Activated CD8-positive, alpha-beta memory T cell treated with anti-CD3 and anti-CD28 coated beads, Interleukin-2, amount 50 U/mL, for 4 hours (primary cell): ENCODE data around the gene IFITM1.
A peak's percentile ranks its signal among the peaks of the same experiment; 100 is the strongest.
"Not testable (repeated sequence)": the region's sequence is repeated elsewhere in the genome, so short reads cannot be mapped to it uniquely, and the experiment has no call there.

Source experiments
- DNase-seq: peaks from one replicate; pipeline ENCODE4 v3.0.0-alpha.2; 2020

The IFITM1 gene

DNA sequence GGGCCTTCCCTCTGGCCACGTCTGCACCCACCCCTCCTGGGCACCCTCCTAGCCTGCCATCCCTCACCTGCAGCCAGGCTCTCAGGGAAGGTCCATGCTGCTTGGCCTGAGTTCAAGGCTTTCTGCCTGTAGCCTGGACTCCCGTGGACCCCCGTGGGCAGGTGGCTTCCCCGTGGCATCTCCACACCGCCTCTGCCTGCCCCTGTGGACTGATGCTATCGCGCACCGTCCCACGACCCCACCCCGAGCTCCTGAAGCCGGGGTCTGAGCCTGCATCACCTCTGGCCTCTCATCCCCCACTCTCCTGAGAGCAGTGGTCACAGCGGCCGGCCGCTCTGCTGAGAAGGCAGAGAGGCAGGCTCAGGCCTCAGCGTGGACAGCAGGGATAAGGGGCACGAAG, 19.1 kb upstream of the IFITM1 start:
- DNase-seq = peak; percentile 14

DNA sequence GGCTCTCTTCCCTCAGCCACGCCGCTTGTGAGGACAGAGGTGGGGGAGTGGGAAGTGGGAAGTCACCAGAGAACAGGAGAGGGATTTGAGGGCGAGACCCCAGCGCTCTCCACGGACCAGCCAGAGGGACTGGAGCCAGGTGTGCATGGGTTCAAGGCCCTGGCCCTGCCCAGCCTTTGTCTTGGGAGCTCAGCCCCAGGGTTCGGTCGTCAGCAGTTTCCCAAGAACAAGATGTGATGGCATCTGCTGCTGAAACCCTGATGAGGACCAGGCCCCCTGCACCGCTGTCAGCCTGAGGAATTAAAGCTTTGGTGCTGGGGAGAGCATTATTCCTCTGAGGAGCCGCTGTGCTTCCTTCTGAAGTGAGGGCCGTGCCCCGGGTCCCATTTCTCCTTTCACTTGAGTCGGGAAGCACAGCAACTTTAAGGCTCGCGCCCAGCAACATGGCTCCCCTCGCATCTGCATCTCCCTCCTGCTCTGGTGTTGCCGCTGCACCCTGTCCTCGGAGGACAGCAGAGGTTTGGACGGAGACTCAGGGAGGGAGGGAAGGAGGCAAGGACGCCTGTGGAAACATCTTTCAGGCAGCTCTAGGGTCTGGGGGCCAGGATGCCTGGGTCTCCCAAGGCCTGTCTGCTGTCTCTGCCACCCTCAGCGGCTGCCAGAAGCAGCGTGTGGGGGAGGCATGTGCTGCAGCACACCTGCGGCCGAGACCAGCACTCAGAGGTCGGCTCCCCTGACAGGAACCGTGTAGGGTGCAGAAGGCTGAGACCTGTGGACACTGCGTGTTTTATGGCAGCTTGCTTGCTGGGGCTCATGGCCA, 18.3 kb upstream of the IFITM1 start:
- DNase-seq = peak; percentile 14

DNA sequence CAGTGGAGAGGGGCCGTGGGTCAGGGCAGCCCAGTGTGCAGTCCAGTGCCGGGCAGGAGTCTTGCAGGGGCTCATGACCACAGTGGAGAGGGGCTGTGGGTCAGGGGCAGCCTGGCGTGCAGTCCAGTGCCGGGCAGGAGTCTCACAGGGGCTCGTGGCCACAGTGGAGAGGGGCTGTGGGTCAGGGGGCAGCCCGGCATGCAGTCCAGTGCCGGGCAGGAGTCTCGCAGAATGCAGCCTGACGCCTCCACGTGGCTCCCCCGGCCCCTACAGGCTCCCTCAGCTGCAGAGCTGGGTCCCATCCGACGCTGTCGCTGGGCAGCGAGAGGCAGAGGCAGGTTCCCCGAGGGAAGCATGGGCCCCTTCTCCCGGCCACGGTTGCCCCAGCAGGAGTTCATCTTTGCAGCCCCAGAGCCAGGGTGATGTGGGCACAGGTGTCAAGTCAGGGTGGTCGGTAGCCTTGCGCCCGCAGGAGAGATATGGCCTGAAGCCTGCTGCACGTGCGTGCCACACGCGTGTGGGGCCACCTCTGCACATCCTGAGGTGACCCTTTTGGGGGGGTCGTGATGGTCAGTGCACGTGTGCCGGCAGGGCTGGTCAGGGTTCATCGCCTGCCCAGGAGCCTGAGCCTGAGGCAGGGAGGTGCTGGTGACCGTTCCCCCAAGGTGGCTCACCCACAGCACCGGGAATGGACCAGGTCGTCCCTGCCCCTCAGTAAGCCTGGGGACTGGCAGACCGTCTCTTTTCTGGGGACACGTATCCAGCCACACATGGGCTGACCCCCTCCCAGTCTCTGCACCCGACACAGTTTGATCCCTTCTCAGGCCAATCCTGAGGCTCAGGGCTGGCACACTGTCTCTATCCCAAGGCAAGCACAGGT, 17.4 kb upstream of the IFITM1 start:
- DNase-seq = peak; percentile 15

DNA sequence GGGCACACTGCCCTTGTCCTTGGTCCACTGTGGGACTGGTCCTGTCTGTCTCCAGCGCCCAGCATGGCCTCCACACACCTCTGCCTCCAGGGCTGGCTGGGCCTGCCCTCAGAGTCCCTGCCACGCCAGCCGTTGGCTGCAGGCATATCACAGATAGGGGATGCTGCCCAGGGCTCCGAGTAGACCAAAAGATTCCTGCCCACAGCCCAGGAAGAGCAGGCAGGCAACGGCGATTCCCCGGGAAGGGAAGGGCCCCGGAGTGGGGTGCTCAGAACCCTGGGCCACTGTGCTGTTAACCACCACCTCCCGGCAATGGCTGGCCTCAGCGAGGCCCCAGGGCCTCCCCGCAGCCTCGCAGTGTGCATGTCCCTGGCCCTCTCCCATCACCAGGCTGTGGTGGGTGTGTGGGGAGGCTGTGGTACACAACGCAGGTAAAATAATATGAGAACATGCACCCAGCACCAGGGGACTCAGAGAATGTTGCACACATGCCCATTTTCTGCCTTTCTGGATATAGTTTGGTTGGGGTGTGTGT, 16.7 kb upstream of the IFITM1 start:
- DNase-seq = peak; percentile 16

DNA sequence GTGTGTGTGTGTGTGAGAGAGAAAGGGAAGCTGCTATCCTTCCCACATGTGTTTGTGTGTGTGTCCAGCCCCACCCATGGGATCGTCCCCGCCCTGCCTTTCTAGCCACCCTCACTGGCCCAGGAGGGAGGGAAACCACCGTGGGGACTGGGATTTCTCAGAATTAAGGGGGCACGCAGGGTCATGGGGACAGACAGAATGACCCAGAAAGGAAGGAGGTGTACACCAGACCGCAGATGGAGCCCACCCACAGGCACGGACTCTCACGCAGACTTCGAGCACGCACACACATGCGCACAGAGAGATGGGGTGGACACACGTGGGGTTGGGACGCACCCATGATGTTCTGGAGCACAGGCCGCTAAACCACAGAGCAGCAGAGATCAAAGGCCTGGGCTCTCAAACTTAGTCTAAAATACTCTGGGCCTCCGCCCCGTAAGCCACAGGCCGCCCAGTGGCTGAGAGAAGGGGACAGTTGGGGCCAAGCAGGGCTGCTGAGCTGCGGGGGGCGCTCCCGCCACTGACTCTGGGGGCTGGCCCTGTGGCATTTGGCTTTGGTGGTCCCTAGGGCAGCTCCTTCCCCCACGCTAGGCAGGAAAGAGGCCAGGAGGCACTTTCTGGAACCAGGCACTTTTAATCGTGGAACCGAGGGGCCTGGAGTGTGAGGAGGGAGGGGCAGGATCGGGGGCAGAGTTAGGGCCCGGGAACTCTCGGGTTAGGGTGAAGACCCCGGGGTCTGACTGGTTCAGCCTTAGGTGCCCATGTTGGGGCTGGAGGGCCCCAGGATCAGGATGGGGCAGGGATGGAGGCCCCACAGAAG, 16.0 kb upstream of the IFITM1 start:
- peak; percentile 25 for DNase-seq

DNA sequence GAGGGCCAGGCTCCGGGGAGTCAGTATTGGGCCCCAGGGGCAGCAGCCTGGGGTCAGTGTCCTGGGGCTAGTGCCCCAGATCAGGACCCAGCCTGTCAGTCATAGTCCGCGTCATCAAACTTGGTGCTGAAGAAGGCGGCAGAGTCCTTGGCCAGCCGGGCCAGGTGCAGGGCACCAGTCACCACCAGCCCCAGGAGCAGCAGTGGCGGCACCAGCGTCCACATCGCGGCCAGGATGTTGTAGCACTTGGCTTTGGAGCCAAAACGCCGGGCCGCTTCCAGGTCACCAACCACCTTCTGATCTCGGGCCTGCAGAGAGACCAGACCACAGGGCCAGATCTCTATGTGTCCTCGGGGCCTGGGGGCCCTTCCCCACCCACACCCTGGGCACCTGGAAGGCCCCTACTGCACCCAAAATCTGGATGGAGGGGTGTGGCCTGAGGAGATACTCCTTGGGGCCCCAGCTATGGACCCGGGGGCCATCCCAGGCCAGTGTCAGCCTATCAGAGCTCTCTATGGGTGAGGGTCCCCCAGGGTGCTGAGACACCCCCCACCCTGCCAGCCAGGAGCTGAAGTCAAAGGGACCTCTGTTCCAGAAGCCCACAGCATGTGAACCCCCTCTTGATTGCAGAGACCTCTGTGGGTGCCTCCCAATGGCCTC, 15.3 kb upstream of the IFITM1 start:
- peak; percentile 19 for DNase-seq

DNA sequence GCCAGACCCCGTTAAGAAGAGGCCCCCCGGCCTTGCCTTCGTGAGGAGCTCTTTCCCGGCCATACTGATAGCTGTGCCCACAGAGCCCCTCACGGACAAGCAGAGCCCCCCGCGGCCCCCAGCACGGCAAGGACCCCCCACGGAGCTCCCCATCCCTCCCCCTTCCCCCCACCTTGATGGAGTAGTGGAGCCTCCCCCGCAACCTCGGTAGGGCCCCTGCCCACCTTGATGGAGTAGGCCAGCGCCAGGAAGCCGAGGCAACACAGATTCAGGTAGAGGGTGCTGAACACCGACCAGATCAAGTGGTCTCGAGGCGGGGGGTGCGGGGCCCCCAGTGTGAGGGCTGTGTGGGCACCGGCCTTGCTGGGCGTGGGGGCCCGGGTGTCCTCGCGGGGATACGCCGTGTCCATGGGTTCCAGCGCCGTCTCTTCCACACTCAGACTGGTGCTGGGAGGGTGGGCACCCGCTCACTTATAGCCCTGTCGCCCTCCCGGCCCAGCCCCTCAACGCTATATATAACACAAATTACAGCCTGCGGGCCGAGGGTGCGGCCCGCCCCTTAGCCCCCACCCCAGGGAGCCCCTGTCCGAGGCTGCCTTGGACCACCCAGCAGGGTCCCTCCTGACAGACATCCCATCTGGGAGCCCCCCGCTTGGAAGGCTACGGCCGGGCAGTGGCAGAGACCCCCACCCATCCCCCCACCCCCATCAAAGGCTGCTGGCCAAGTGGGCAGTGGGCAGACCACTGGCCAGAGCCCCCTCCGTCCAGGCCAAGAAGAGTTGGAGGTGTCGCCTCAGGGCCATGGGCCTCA, 14.6 kb upstream of the IFITM1 start, which contains the start of gene IFITM5:
Gene IFITM5 (minus strand): TSS at position 446 of the 811 bp plus-strand sequence. CDS start 36 bp downstream, at position 410.
- DNase-seq = no peak

DNA sequence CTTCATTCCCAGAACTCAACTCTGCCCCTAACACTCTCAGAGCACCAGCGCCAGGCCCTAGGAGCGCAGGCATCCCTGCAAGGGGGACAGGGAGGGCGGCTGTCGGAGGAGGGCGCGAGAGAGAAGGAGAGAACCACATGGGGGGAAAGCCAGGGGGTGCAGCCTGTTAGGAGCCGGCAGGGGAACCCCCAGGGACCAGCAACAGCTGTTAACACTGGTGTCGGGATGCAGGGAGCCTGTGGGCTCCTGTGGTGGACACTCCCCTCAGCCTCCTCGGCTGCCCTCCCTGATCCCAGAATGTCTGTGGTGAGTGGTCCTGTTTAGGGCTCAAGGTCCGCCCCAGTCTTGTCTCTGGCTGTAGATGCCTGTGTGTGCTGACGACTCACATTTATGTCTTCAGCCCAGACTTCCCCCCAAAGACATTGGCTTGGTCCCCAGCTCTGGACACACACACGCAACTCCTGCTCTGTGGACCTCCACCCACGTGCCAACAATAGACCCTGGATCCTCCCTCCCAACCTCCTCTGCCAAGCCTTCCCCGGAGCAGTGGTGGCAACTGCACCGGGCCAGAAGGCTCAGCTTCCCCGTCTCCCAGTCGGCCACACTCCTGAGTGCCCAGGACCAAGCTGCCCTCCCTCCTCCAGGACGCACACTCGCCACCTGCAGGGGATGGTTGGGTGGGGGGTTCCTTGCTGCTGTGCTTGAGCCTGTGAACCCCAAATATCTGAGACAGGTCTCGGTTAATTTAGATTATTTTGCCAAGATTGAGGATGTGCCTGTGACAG, 13.7 kb upstream of the IFITM1 start:
- no peak for DNase-seq

DNA sequence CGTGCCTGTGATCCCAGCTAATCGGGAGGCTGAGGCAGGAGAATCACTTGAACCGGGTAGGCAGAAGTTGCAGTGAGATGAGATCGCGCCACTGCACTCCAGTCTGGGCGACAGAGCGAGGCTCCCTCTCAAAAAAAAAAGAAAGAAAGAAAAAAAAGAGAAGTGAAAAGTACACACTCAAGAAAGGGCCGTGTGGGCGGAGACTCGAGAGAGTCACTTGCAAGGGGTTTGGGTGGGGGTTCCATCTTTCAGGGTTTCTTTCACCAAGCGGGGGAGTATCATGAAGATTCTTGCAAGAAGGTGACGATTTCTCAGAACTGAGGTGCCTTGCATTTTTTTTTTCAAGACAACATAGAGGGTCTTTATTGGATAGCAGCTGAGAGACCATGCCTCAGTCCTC, 10.5 kb upstream of the IFITM1 start:
- DNase-seq = peak; percentile 32

DNA sequence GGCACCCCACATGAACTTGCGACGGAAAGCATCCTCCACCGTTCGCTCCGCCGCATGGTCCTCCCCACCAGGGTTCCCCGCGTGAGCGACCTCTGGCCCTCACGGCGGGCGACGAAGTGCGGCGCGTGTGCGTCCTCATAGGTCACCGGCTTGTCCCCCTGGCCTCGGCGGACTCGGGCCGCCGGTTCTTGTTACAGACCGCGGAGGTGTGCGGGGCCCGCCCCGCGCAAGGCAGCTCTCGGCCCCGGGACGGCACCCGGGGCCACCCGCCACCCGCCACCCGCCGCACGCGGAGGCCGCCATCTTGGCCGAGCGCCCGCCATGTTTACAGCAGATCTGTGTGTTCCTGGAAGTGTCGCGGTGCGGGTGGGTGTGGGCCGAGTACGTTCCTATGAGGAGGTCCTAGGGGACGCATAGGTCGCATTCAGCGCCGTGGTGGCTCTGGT, 9.8 kb upstream of the IFITM1 start:
- peak; percentile 15 for DNase-seq

DNA sequence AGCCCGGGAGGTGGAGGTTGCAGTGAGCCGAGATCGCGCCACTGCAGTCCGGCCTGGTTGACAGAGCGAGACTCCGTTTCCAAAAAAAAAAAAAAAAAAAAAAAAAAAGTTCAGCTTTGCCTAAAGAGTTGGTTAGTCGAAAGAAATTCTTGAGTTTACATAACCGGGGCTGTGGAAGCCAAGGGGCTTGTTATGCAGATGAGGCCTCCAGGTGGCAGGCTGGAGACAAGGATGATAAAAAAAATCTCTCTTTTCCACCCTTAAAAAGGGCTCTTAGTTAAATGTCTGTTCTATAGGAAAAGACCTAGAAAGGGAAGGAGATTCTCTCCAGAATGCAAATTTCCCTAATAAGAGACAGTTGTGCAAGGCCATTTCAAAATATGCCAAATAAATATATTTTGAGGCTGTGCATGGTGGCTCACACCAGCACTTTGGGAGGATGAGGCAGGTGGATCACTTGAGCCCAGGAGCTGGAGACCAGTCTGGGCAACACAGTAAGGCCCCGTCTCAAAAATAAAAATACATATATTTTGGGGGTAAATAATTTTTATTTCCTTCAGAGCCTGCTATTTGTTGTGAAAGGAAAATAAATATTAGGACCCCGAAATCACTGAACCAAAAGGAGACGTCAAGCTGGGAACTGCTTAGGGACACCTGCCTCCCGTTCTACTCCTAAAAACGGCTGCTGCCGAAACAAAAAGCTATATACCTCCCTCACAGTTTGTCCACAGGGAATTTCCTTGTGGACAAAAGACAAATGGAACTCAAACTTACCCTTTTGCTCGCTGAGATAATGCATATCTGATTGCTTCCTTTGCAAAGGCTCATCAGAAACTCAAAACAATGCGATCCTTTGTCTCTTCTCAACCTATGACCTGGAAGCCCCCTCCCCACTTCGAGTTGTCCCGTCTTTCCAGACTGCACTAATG, 8.7 kb upstream of the IFITM1 start:
- peak; percentile 67 for DNase-seq

DNA sequence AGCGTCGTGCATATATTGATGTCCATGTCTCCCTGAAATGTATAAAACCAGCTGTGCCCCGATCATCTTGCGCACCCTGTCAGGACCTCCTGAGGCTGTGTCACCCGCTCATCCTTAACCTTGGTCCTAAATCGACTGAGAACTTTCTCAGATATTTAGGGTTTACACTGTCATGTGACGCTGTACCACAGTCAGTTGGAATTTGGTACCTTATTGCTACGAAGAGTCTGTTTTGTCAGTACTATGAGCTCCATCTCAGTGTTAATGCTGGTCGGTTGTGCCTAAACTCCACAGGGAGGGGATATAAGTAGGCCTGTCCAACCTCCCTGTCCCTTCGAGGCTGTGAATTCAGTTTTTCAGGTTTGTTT, 8.0 kb upstream of the IFITM1 start:
- no peak for DNase-seq

DNA sequence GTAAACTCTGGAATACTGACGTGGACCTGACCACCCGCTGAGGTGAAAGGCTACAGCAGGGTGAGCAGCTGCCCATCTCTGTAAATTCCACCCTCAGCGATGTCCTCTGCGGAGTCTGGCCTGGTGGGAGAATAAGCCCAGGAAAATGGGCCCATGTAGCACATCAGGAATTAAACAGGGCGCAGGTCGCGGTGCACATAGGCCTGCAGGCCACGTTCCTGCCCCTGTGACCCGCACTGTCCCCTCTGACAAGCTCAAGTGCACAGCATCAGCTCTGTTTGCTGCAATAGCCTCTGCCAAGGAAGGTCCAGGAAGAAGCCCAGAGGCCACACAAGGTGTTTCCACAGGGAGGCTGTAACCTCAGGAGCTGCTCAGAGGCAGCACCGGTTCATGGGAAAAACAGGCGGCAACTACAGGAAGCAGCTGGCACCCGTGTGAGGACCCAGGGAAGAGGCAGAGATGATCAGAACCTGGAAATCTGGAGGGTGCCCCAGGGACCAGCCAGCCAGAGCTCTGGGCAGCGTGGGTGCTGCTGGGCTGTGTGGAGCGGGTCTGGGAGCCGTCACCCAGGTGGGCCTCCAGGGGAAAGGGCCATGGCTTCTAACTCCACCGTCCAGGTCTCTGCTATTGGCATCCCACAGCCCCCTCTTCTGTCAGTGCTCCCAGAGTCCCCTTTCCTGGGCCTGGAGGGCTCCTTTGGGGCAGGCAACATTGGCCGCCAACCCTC, 7.0 kb upstream of the IFITM1 start:
- peak; percentile 13 for DNase-seq

DNA sequence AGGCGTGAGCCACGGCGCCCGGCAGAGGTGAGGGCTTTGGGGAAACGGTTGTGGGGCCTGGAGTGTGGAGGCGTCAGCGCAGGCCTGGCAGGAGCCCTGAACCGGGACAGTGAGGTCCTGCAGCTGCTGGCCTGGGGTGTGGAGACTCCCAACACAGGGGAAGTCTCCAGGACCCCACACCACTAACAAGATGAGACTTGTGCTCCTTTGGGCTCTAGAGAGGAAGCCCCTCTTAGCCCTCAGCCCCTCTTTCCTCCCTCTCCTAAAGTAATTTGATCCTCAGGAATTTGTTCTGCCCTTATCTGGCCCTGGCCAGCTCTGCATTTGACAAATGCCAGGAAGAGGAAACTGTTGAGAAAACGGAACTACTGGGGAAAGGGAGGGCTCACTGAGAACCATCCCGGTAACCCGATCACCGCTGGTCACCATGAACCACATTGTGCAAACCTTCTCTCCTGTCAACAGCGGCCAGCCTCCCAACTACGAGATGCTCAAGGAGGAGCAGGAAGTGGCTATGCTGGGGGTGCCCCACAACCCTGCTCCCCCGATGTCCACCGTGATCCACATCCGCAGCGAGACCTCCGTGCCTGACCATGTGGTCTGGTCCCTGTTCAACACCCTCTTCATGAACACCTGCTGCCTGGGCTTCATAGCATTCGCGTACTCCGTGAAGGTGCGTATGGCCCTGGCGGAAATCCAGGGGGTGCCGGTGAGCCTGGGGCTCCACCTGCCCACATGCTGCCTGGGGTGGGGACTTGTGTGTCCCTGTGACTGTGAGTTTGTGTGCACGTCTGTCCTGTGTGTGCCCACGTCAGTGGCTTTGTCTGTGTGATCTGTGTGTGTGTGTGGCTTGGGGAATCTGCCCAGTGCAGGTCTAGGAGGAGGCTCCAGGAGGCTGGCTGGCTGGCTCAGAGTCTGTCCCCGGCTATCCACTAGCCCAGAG, 5.8 kb upstream of the IFITM1 start, which contains the start of gene IFITM2:
Gene IFITM2 (plus strand): TSS at position 51 of the 943 bp plus-strand sequence. CDS start 377 bp downstream, at position 428.
- DNase-seq = peak; percentile 45

DNA sequence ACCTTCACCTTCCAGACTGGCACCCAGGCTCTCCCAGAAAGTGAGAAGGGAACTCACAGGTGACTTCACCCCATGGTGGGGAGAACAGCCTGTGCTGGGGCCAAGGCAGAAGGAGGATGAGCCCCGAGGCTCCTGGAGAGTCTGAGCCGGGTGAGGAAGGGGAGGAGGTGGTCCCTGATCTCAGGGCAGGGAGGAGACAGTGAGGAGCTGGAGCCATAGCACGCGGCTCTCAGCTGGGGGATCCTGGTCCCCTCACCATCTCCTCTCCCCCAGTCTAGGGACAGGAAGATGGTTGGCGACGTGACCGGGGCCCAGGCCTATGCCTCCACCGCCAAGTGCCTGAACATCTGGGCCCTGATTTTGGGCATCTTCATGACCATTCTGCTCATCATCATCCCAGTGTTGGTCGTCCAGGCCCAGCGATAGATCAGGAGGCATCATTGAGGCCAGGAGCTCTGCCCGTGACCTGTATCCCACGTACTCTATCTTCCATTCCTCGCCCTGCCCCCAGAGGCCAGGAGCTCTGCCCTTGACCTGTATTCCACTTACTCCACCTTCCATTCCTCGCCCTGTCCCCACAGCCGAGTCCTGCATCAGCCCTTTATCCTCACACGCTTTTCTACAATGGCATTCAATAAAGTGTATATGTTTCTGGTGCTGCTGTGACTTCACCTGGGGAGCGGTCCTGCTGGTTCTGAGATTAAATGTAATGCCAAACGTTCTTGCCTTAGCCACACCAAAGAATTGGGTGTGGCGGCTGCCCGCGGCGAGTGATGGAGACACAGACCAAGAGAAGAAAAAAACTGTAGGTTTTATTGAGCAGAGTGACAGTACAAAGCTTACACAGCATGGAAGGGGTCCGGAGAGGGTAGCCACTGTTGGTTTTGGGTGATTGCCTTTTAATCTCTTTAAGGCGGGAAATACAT, 4.8 kb upstream of the IFITM1 start:
- not testable (repeated sequence) for DNase-seq
